ENCODE data around the gene SLC39A11.

DNA sequence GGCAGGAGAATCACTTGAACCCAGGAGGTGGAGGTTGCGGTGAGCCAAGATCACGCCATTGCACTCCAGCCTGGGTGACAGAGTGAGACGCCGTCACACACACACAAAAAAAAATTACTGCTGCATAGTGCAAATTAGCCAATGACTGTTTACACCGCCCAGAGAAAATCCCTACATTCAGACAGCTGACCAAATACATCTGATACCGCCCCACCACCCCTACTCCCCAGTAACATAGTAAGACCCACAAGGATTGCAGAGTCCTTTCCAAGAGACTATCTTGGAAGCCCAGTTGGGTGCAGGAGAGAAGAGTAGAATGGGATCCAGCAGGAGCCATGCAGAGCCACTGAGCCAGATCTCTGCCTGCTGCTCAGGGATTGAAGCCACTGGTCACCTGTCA is 63.5 kb downstream of the SLC39A11 start:
- TF ChIP-seq POLR2AphosphoS5 (IDR thresholded peaks at IDR 0.05) (no peak), CTCF (IDR thresholded peaks at IDR 0.05) (no peak), POLR2A (IDR thresholded peaks at IDR 0.05) (no peak), EP300 (IDR thresholded peaks at IDR 0.05) (no peak)

All from upper lobe of left lung (tissue), 4 donors.